Uterus (tissue), 4 donors: ENCODE results near the gene SET. TPM values are rescaled to one million over a fixed set of nuclear protein-coding genes. Genes with fewer than 3 reads are reported as not detected.

Source experiments
- DNase-seq, 2 donors: peaks; one replicate each; pipeline ENCODE4 v3.0.0-alpha.2; 2019 to 2020
- H3K27ac ChIP-seq, 2 donors: fragments of 200-600 bp; sonication (generic); 1 replicate in 1 of 2; 2 replicates in 1 of 2; pipeline ENCODE4 v1.5.1; 2016 to 2018
- H3K27me3 ChIP-seq, 2 donors: fragments of 200-600 bp; sonication (generic); one replicate each; pipeline ENCODE4 v1.5.1; 2018 to 2019; ENCODE audit warnings: control low read depth in 1 of 2
- H3K36me3 ChIP-seq, 2 donors: fragments of 200-600 bp; sonication (generic); one replicate each; pipeline ENCODE4 v1.5.1; 2019; ENCODE audit warnings: control low read depth in 1 of 2
- H3K4me1 ChIP-seq, 2 donors: fragments of 200-600 bp; sonication (generic); one replicate each; pipeline ENCODE4 v1.5.1; 2018 to 2019; ENCODE audit warnings: control low read depth in 1 of 2
- H3K4me3 ChIP-seq, 2 donors: fragments of 200-600 bp; sonication (generic); 1 replicate in 1 of 2; 2 replicates in 1 of 2; pipeline ENCODE4 v1.5.1; 2018 to 2019; ENCODE audit warnings: mild to moderate bottlenecking in 1 of 2
- H3K9me3 ChIP-seq, 2 donors: fragments of 200-600 bp; sonication (generic); one replicate each; pipeline ENCODE4 v1.5.1; 2019; ENCODE audit warnings: control low read depth in 1 of 2
- CTCF ChIP-seq, 4 experiments: fragments of 200-600 bp in 2 of 4; fragments of 450-650 bp in 2 of 4; sonication (generic) in 2 of 4; IDR thresholded peaks; one replicate each; pipeline ENCODE4 v1.5.1; 2016 to 2019; ENCODE audit warnings: antibody characterized with exemption in 4 of 4, mild to moderate bottlenecking in 2 of 4, moderate library complexity in 1 of 4
- POLR2A ChIP-seq, 2 donors: fragments of 450-650 bp; IDR thresholded peaks; one replicate each; pipeline ENCODE4 v1.6.1; 2016; ENCODE audit warnings: antibody characterized with exemption in 2 of 2, mild to moderate bottlenecking in 1 of 2, moderate library complexity in 1 of 2
- intact Hi-C: fragments of 100-400 bp; cut with DNase I; formaldehyde crosslinking; loops from one replicate; pipeline ENCODE4 v1.15.1; 2023; ENCODE audit warnings: low total_unique reads
- total RNA-seq, 4 donors: library from RNA; depleted of rRNA in 3 of 4; stranded (reverse); fragments of >200 nt in 3 of 4; gene quantifications; one replicate each; pipeline versions ENCODE4 v1.1.0 to v1.2.4, GENCODE V29; 2014 to 2023
- donor health status: DM: yes; HTN: yes; CAD: no.

The SET gene
- total RNA-seq, 4 donors from 2014 or later: 79.9 to 481 (median 197) TPM

GRCh38 chr9:128706045-128706444 is 17.0 kb downstream of the SET start:
- H3K27me3 ChIP-seq: no peaks in the 10 kb centered on the region
- no peak for TF ChIP-seq POLR2A (IDR thresholded peaks at IDR 0.05)
- TF ChIP-seq CTCF (IDR thresholded peaks at IDR 0.05): no peak
- H3K27ac ChIP-seq: no peak overlapping the region
- no peak for DNase-seq
- no peaks in the 10 kb centered on the region for H3K4me1 ChIP-seq
- H3K9me3 ChIP-seq: no peaks in the 10 kb centered on the region
- H3K4me3 ChIP-seq: no peak overlapping the region
- no peaks in the 10 kb centered on the region for H3K36me3 ChIP-seq
- intact Hi-C loops: no loop called here

GRCh38 chr9:128706671-128707381 is 17.8 kb downstream of the SET start:
- no peak for TF ChIP-seq POLR2A (IDR thresholded peaks at IDR 0.05)
- TF ChIP-seq CTCF (IDR thresholded peaks at IDR 0.05): no peak
- H3K27me3 ChIP-seq: no peaks in the 10 kb centered on the region
- H3K9me3 ChIP-seq: no peaks in the 10 kb centered on the region
- no peak overlapping the region for H3K27ac ChIP-seq
- intact Hi-C loops: no loop called here
- no peaks in the 10 kb centered on the region for H3K36me3 ChIP-seq
- H3K4me3 ChIP-seq: no peak overlapping the region
- DNase-seq: no peak
- H3K4me1 ChIP-seq: no peaks in the 10 kb centered on the region

GRCh38 chr9:128707446-128707845 is 18.4 kb downstream of the SET start:
- Histone ChIP-seq H3K27me3 (no peaks in the 10 kb centered on the region), H3K4me3 (no peak overlapping the region), H3K9me3 (no peaks in the 10 kb centered on the region), H3K4me1 (no peaks in the 10 kb centered on the region), H3K27ac (no peak overlapping the region), H3K36me3 (no peaks in the 10 kb centered on the region)
- DNase-seq: no peak
- intact Hi-C loops: no loop called here
- no peak for TF ChIP-seq CTCF (IDR thresholded peaks at IDR 0.05)
- no peak for TF ChIP-seq POLR2A (IDR thresholded peaks at IDR 0.05)

GRCh38 chr9:128712451-128713410 is 23.7 kb downstream of the SET start:
- TF ChIP-seq CTCF (IDR thresholded peaks at IDR 0.05) (no peak), POLR2A (IDR thresholded peaks at IDR 0.05) (no peak)
- DNase-seq: no peak
- no peaks in the 10 kb centered on the region for H3K4me1 ChIP-seq
- no peaks in the 10 kb centered on the region for H3K27me3 ChIP-seq
- no peaks in the 10 kb centered on the region for H3K9me3 ChIP-seq
- H3K27ac ChIP-seq: no peak overlapping the region
- no peak overlapping the region for H3K4me3 ChIP-seq
- intact Hi-C loops: no loop called here
- no peaks in the 10 kb centered on the region for H3K36me3 ChIP-seq

- H3K4me3 ChIP-seq: no peak overlapping the region
- no peaks in the 10 kb centered on the region for H3K36me3 ChIP-seq
- DNase-seq: no peak
- intact Hi-C loops: no loop called here
- H3K27me3 ChIP-seq: no peaks in the 10 kb centered on the region
- no peaks in the 10 kb centered on the region for H3K9me3 ChIP-seq
- H3K27ac ChIP-seq: no peak overlapping the region
- no peaks in the 10 kb centered on the region for H3K4me1 ChIP-seq
- TF ChIP-seq POLR2A (IDR thresholded peaks at IDR 0.05): no peak
- no peak for TF ChIP-seq CTCF (IDR thresholded peaks at IDR 0.05)
These were observed 24.4 kb downstream of the SET start for GRCh38 chr9:128713411-128713780.
